HepG2 (cell line): ENCODE data around the gene ZNF3. TPM values are rescaled to one million over a fixed set of nuclear protein-coding genes. Genes with fewer than 3 reads are reported as not detected.

Source experiments
- DR1 ChIP-seq: sonication (generic); formaldehyde crosslinking; IDR thresholded peaks from 2 replicates; pipeline ENCODE4 v1.8.0; 2021; ENCODE audit warnings: mild to moderate bottlenecking, missing genetic modification reagents, inconsistent platforms
- HNRNPUL1 ChIP-seq: fragments of 200-400 bp; formaldehyde crosslinking; IDR thresholded peaks from 2 replicates; pipeline ENCODE4 v1.6.1; 2017; ENCODE audit warnings: low read depth, mild to moderate bottlenecking, low read length, moderate library complexity
- MAFG ChIP-seq: sonication (generic); formaldehyde crosslinking; IDR thresholded peaks from 2 replicates; pipeline ENCODE4 v1.5.1; 2020; ENCODE audit warnings: mild to moderate bottlenecking, missing genetic modification reagents
- MTF2 ChIP-seq: sonication (generic); formaldehyde crosslinking; IDR thresholded peaks from 2 replicates; pipeline ENCODE4 v1.5.0; 2020; ENCODE audit warnings: missing genetic modification reagents, borderline replicate concordance
- SP140L ChIP-seq: sonication (generic); formaldehyde crosslinking; IDR thresholded peaks from 2 replicates; pipeline ENCODE4 v1.4.0; 2020; ENCODE audit warnings: missing genetic modification reagents, borderline replicate concordance
- ZNF180 ChIP-seq: sonication (generic); formaldehyde crosslinking; IDR thresholded peaks from 2 replicates; pipeline ENCODE4 v1.4.0; 2020; ENCODE audit warnings: low read depth, missing genetic modification reagents, borderline replicate concordance
- polyA plus RNA-seq, 8 experiments: library from polyadenylated mRNA; depleted of rRNA in 3 of 8; stranded (reverse) in 7 of 8; unstranded in 1 of 8; fragments of >200 nt; fragmentation: Illumina TruSeq in 4 of 8; extraction: Trizol in 4 of 8; gene quantifications; 2 replicates each; pipeline versions ENCODE4 v1.2.1 to v1.2.3, GENCODE V29; 2011 to 2016; ENCODE audit warnings: low read depth in 4 of 8, missing spikeins in 1 of 8, mixed read lengths in 1 of 8; ENCODE audit not compliant: insufficient read depth in 1 of 8
- total RNA-seq, 5 experiments: library from RNA; depleted of rRNA; stranded (reverse); fragments of >200 nt; fragmentation: Illumina TruSeq; extraction: Trizol; gene quantifications; 2 replicates each; pipeline ENCODE4 v1.2.3, GENCODE V29; 2016; ENCODE audit warnings: low read depth in 1 of 5
- TF ChIP-seq, protein P1 (sequence below), 2 experiments: fragments of 450-650 bp in 1 of 2; sonication (generic) in 1 of 2; formaldehyde crosslinking; IDR thresholded peaks; 2 replicates each; pipeline versions ENCODE4 v1.5.0 to v1.8.0; 2020 to 2022; ENCODE audit warnings: mild to moderate bottlenecking in 1 of 2, missing genetic modification reagents in 1 of 2
- TF ChIP-seq, protein P2 (sequence below): sonication (generic); formaldehyde crosslinking; IDR thresholded peaks from 2 replicates; pipeline ENCODE4 v1.4.0; 2020; ENCODE audit warnings: mild to moderate bottlenecking, missing genetic modification reagents
- TF ChIP-seq, protein P3 (sequence below): sonication (generic); formaldehyde crosslinking; IDR thresholded peaks from 2 replicates; pipeline ENCODE4 v1.8.0; 2022; ENCODE audit warnings: mild to moderate bottlenecking, missing genetic modification reagents, moderate library complexity
- TF ChIP-seq, protein P4 (sequence below): IDR thresholded peaks from 2 replicates; pipeline ENCODE4 v1.6.1; 2016; ENCODE audit warnings: low read depth, control low read depth
- TF ChIP-seq, protein P5 (sequence below): sonication (generic); formaldehyde crosslinking; conservative IDR thresholded peaks from 2 replicates; pipeline ENCODE4 v1.4.0; 2020; ENCODE audit warnings: missing genetic modification reagents
- TF ChIP-seq, protein P6 (sequence below): sonication (generic); formaldehyde crosslinking; IDR thresholded peaks from 2 replicates; pipeline ENCODE4 v1.8.0; 2022; ENCODE audit warnings: mild to moderate bottlenecking, missing genetic modification reagents, borderline replicate concordance

ZNF3 gene
- total and polyA plus RNA-seq, 2 of the 13 experiments (the other 11 are each of a cell fraction or from before 2014, with no cell fraction given), result 33.7 to 56.9 TPM

DNA sequence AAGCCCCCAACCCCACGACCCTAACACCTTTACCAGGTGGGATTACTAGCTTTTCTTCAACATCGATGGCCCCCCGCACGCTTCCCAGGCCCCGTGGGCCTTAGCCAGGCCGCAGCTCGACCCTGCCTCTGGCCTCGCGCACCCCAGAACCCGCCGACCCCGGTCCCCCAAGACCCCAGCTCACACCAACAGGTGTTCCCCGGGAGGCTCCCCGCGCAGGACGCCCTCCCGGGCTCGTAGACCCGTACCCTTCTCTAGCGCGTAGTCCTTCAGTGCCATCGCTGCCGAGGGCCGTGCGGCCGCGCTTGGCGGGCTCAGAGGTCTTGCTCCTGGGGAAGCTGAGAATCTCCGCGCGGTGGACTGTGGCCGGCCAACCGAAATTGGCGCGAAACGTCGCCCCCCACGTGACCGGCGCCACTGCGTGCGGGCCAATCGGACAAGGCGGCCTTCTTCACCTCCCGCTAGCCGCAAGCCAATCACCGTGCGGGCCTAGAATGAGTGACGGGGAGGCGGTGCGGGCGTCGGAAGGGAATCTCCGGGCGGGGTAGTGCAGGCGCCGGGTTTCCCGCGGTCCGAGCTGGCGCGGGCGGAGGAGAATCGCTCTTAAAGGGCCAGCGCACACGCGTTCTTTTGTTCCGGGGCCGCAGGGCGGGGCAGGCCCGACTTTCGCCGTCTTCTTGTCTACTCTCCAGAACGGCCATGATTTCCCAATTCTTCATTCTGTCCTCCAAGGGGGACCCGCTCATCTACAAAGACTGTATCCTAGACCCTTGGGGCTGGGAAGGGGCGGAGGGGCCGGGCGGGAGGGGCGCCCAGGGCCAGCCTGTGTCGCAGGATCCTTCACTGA, 19.7 kb upstream of the ZNF3 start, which contains the start of the genes AP4M1 and MCM7 (continued):
- TF ChIP-seq, protein P1, sequence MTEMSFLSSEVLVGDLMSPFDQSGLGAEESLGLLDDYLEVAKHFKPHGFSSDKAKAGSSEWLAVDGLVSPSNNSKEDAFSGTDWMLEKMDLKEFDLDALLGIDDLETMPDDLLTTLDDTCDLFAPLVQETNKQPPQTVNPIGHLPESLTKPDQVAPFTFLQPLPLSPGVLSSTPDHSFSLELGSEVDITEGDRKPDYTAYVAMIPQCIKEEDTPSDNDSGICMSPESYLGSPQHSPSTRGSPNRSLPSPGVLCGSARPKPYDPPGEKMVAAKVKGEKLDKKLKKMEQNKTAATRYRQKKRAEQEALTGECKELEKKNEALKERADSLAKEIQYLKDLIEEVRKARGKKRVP (CRISPR knock-in tag; IDR thresholded peaks at IDR 0.05), result no peak
- no peak for TF ChIP-seq MTF2
- no peak for TF ChIP-seq MAFG
- TF ChIP-seq, protein P2, sequence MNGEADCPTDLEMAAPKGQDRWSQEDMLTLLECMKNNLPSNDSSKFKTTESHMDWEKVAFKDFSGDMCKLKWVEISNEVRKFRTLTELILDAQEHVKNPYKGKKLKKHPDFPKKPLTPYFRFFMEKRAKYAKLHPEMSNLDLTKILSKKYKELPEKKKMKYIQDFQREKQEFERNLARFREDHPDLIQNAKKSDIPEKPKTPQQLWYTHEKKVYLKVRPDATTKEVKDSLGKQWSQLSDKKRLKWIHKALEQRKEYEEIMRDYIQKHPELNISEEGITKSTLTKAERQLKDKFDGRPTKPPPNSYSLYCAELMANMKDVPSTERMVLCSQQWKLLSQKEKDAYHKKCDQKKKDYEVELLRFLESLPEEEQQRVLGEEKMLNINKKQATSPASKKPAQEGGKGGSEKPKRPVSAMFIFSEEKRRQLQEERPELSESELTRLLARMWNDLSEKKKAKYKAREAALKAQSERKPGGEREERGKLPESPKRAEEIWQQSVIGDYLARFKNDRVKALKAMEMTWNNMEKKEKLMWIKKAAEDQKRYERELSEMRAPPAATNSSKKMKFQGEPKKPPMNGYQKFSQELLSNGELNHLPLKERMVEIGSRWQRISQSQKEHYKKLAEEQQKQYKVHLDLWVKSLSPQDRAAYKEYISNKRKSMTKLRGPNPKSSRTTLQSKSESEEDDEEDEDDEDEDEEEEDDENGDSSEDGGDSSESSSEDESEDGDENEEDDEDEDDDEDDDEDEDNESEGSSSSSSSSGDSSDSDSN (CRISPR knock-in tag), result no peak
- TF ChIP-seq, protein P3, sequence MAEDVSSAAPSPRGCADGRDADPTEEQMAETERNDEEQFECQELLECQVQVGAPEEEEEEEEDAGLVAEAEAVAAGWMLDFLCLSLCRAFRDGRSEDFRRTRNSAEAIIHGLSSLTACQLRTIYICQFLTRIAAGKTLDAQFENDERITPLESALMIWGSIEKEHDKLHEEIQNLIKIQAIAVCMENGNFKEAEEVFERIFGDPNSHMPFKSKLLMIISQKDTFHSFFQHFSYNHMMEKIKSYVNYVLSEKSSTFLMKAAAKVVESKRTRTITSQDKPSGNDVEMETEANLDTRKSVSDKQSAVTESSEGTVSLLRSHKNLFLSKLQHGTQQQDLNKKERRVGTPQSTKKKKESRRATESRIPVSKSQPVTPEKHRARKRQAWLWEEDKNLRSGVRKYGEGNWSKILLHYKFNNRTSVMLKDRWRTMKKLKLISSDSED (CRISPR knock-in tag), result no peak
- TF ChIP-seq SP140L (CRISPR knock-in tag), result no peak
- peak; percentile 73 for TF ChIP-seq DR1 (CRISPR knock-in tag)
- TF ChIP-seq, protein P4, sequence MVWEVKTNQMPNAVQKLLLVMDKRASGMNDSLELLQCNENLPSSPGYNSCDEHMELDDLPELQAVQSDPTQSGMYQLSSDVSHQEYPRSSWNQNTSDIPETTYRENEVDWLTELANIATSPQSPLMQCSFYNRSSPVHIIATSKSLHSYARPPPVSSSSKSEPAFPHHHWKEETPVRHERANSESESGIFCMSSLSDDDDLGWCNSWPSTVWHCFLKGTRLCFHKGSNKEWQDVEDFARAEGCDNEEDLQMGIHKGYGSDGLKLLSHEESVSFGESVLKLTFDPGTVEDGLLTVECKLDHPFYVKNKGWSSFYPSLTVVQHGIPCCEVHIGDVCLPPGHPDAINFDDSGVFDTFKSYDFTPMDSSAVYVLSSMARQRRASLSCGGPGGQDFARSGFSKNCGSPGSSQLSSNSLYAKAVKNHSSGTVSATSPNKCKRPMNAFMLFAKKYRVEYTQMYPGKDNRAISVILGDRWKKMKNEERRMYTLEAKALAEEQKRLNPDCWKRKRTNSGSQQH (CRISPR knock-in tag), result 0 out of 2 replicates have a peak, but pooled peaks have one; percentile 66
- no peak for TF ChIP-seq HNRNPUL1
- no peak for TF ChIP-seq ZNF180 (CRISPR knock-in tag)
- TF ChIP-seq, protein P5, sequence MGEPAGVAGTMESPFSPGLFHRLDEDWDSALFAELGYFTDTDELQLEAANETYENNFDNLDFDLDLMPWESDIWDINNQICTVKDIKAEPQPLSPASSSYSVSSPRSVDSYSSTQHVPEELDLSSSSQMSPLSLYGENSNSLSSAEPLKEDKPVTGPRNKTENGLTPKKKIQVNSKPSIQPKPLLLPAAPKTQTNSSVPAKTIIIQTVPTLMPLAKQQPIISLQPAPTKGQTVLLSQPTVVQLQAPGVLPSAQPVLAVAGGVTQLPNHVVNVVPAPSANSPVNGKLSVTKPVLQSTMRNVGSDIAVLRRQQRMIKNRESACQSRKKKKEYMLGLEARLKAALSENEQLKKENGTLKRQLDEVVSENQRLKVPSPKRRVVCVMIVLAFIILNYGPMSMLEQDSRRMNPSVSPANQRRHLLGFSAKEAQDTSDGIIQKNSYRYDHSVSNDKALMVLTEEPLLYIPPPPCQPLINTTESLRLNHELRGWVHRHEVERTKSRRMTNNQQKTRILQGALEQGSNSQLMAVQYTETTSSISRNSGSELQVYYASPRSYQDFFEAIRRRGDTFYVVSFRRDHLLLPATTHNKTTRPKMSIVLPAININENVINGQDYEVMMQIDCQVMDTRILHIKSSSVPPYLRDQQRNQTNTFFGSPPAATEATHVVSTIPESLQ (CRISPR knock-in tag), result no peak
- TF ChIP-seq, protein P6, sequence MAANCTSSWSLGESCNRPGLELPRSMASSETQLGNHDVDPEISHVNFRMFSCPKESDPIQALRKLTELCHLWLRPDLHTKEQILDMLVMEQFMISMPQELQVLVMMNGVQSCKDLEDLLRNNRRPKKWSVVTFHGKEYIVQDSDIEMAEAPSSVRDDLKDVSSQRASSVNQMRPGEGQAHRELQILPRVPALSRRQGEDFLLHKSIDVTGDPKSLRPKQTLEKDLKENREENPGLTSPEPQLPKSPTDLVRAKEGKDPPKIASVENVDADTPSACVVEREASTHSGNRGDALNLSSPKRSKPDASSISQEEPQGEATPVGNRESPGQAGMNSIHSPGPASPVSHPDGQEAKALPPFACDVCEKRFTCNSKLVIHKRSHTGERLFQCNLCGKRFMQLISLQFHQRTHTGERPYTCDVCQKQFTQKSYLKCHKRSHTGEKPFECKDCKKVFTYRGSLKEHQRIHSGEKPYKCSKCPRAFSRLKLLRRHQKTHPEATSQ (CRISPR knock-in tag), result peak; percentile 94; the same call in 1 of the 2 replicates
